ENCODE data around the gene H6PD.

Gene H6PD

GRCh38 chr1:9235560-9235959 is 986 bp downstream of the H6PD start:
- no peak for TF ChIP-seq CTCF (IDR thresholded peaks at IDR 0.05; ENCODE audit: low read depth, low read length)
- no peak for DNase-seq (ENCODE audit: extremely low read depth, low read depth)

GRCh38 chr1:9238134-9238533 is 3.6 kb downstream of the H6PD start:
- TF ChIP-seq CTCF (IDR thresholded peaks at IDR 0.05; ENCODE audit: low read depth, low read length): no peak
- DNase-seq (ENCODE audit: extremely low read depth, low read depth): no peak

GRCh38 chr1:9238550-9238949 is 4.0 kb downstream of the H6PD start:
- TF ChIP-seq CTCF (IDR thresholded peaks at IDR 0.05; ENCODE audit: low read depth, low read length): no peak
- DNase-seq (ENCODE audit: extremely low read depth, low read depth): no peak

GRCh38 chr1:9239622-9240401 is 5.2 kb downstream of the H6PD start:
- no peak for TF ChIP-seq CTCF (IDR thresholded peaks at IDR 0.05; ENCODE audit: low read depth, low read length)
- peak; percentile 20 for DNase-seq (ENCODE audit: extremely low read depth, low read depth)

GRCh38 chr1:9240914-9241820 is 6.6 kb downstream of the H6PD start:
- no peak for DNase-seq (ENCODE audit: extremely low read depth, low read depth)
- TF ChIP-seq CTCF (IDR thresholded peaks at IDR 0.05; ENCODE audit: low read depth, low read length): no peak

- no peak for TF ChIP-seq CTCF (IDR thresholded peaks at IDR 0.05; ENCODE audit: low read depth, low read length)
Measured at GRCh38 chr1:9241891-9242290, 7.3 kb downstream of the H6PD start.

More at GRCh38 chr1:9241891-9242290, 7.3 kb downstream of the H6PD start:
- no peak for DNase-seq (ENCODE audit: extremely low read depth, low read depth)

Measured in AG09319 (cell line).